ENCODE measurements around the gene OR11H7.
"Not testable (repeated sequence)": the region's sequence is repeated elsewhere in the genome, so short reads cannot be mapped to it uniquely, and the experiment has no call there.

OR11H7 gene

GRCh38 chr14:20228681-20229080 lies at the start of gene OR11H7:
Gene OR11H7 (plus strand): TSS chr14:20228981.
- DNase-seq (ENCODE audit: low read depth), result no peak

- no peak for DNase-seq (ENCODE audit: low read depth)
Measured at GRCh38 chr14:20179218-20179617, 49.6 kb upstream of the OR11H7 start.

GRCh38 chr14:20179880-20180279 lies 48.9 kb upstream of the OR11H7 start:
- no peak for DNase-seq (ENCODE audit: low read depth)

GRCh38 chr14:20180486-20180885 lies 48.3 kb upstream of the OR11H7 start:
- no peak for DNase-seq (ENCODE audit: low read depth)

GRCh38 chr14:20184181-20184580 lies 44.6 kb upstream of the OR11H7 start:
- DNase-seq (ENCODE audit: low read depth), result no peak

- DNase-seq (ENCODE audit: low read depth), result no peak
Measured at GRCh38 chr14:20190596-20190995, 38.2 kb upstream of the OR11H7 start, which contains the start of gene OR11G2. Gene OR11G2 (plus strand): TSS chr14:20190896. CDS start chr14:20197438, 6,542 bp downstream.

- DNase-seq (ENCODE audit: low read depth), result no peak
Measured at GRCh38 chr14:20191396-20191795, 37.4 kb upstream of the OR11H7 start.

GRCh38 chr14:20194101-20194500 lies 34.7 kb upstream of the OR11H7 start:
- DNase-seq (ENCODE audit: low read depth), result no peak

GRCh38 chr14:20195170-20195569 lies 33.6 kb upstream of the OR11H7 start:
- not testable (repeated sequence) for DNase-seq (ENCODE audit: low read depth)

GRCh38 chr14:20195911-20196310 lies 32.9 kb upstream of the OR11H7 start:
- no peak for DNase-seq (ENCODE audit: low read depth)

- DNase-seq (ENCODE audit: low read depth), result no peak
Measured at GRCh38 chr14:20197459-20197858, 31.3 kb upstream of the OR11H7 start.

- no peak for DNase-seq (ENCODE audit: low read depth)
Measured at GRCh38 chr14:20198991-20199390, 29.8 kb upstream of the OR11H7 start.

- DNase-seq (ENCODE audit: low read depth), result no peak
Measured at GRCh38 chr14:20204721-20205120, 24.1 kb upstream of the OR11H7 start.

- no peak for DNase-seq (ENCODE audit: low read depth)
Measured at GRCh38 chr14:20209595-20209994, 19.2 kb upstream of the OR11H7 start.

GRCh38 chr14:20212406-20212805 lies 16.4 kb upstream of the OR11H7 start:
- not testable (repeated sequence) for DNase-seq (ENCODE audit: low read depth)

GRCh38 chr14:20215196-20215595 lies 13.6 kb upstream of the OR11H7 start:
- DNase-seq (ENCODE audit: low read depth), result no peak

- no peak for DNase-seq (ENCODE audit: low read depth)
Measured at GRCh38 chr14:20219033-20219432, 9.7 kb upstream of the OR11H7 start.

GRCh38 chr14:20223410-20223809 lies 5.4 kb upstream of the OR11H7 start, which contains the start of gene OR11H6:
Gene OR11H6 (plus strand): TSS chr14:20223710. CDS start chr14:20223710, 0 bp downstream.
- DNase-seq (ENCODE audit: low read depth), result no peak

- not testable (repeated sequence) for DNase-seq (ENCODE audit: low read depth)
Measured at GRCh38 chr14:20235415-20235814, 6.6 kb downstream of the OR11H7 start.

- no peak for DNase-seq (ENCODE audit: low read depth)
Measured at GRCh38 chr14:20247646-20248246, 19.0 kb downstream of the OR11H7 start.

GRCh38 chr14:20262642-20263128 lies 33.9 kb downstream of the OR11H7 start:
- DNase-seq (ENCODE audit: low read depth), result no peak

- DNase-seq (ENCODE audit: low read depth), result not testable (repeated sequence)
Measured at GRCh38 chr14:20264361-20264760, 35.6 kb downstream of the OR11H7 start.

- DNase-seq (ENCODE audit: low read depth), result no peak
Measured at GRCh38 chr14:20274062-20274461, 45.3 kb downstream of the OR11H7 start.

- DNase-seq (ENCODE audit: low read depth), result no peak
Measured at GRCh38 chr14:20277409-20277808, 48.6 kb downstream of the OR11H7 start.
